NCI-H128 (cell line): ENCODE measurements around the gene NDUFA7.
"Not testable (repeated sequence)": the region's sequence is repeated elsewhere in the genome, so short reads cannot be mapped to it uniquely, and the experiment has no call there.

Source experiments
- DNase-seq: peaks from one replicate; lab custom pipeline; 2025; ENCODE audit not compliant: unreplicated experiment; lab: John Stamatoyannopoulos, UW

NDUFA7 gene

GRCh38 chr19:8342316-8342683, 21.1 kb upstream of the NDUFA7 start:
- no peak for DNase-seq

GRCh38 chr19:8341504-8341903, 20.3 kb upstream of the NDUFA7 start:
- not testable (repeated sequence) for DNase-seq

- no peak for DNase-seq
These were observed 19.3 kb upstream of the NDUFA7 start for GRCh38 chr19:8340341-8341096.

- DNase-seq: no peak
These were observed 17.7 kb upstream of the NDUFA7 start for GRCh38 chr19:8338835-8339234.

- no peak for DNase-seq
These were observed 16.6 kb upstream of the NDUFA7 start for GRCh38 chr19:8337728-8338127.

GRCh38 chr19:8336660-8337059, 15.5 kb upstream of the NDUFA7 start:
- DNase-seq: no peak

- DNase-seq: no peak
These were observed 14.9 kb upstream of the NDUFA7 start for GRCh38 chr19:8336072-8336569.

GRCh38 chr19:8335343-8336071, 14.3 kb upstream of the NDUFA7 start:
- no peak for DNase-seq

- no peak for DNase-seq
These were observed 13.5 kb upstream of the NDUFA7 start for GRCh38 chr19:8334458-8335342.

- no peak for DNase-seq
These were observed 12.7 kb upstream of the NDUFA7 start for GRCh38 chr19:8333767-8334457.

GRCh38 chr19:8332976-8333766, 12.0 kb upstream of the NDUFA7 start:
- DNase-seq: no peak

- no peak for DNase-seq
These were observed 10.2 kb upstream of the NDUFA7 start for GRCh38 chr19:8331263-8331845.

- no peak for DNase-seq
These were observed 8.8 kb upstream of the NDUFA7 start for GRCh38 chr19:8329996-8330395.

- DNase-seq: no peak
These were observed 4.3 kb upstream of the NDUFA7 start for GRCh38 chr19:8325454-8325853.

- no peak for DNase-seq
These were observed 3.2 kb upstream of the NDUFA7 start for GRCh38 chr19:8324186-8325050.

- no peak for DNase-seq
These were observed 2.6 kb upstream of the NDUFA7 start for GRCh38 chr19:8323781-8324185.

GRCh38 chr19:8322638-8322997, 1.4 kb upstream of the NDUFA7 start:
- no peak for DNase-seq

GRCh38 chr19:8321986-8322637, 937 bp upstream of the NDUFA7 start:
- DNase-seq: no peak
